Mesendoderm (in vitro differentiated cells): Measurements from ENCODE around the gene ALG14.

Source experiments
- DNase-seq: peaks from one replicate; pipeline ENCODE4 v3.0.0; 2013
- H2AK5ac ChIP-seq: 2 replicates; pipeline ENCODE4 v1.6.1; 2013; ENCODE audit warnings: low read length, inconsistent platforms
- H2BK120ac ChIP-seq: 2 replicates; pipeline ENCODE4 v1.6.1; 2013; ENCODE audit warnings: low read depth, mild to moderate bottlenecking, low read length, moderate library complexity, mixed read lengths
- H2BK15ac ChIP-seq: replicated peaks from 2 replicates; pipeline ENCODE4 v1.6.1; 2013; ENCODE audit warnings: low read depth, mild to moderate bottlenecking, moderate library complexity
- H2BK5ac ChIP-seq: 2 replicates; pipeline ENCODE4 v1.6.1; 2013; ENCODE audit warnings: low read length, inconsistent platforms
- H3K18ac ChIP-seq: 2 replicates; pipeline ENCODE4 v1.6.1; 2013; ENCODE audit warnings: mild to moderate bottlenecking, low read length, mixed read lengths
- H3K23ac ChIP-seq: one replicate; pipeline ENCODE4 v1.6.1; 2013; ENCODE audit warnings: low read length
- H3K27ac ChIP-seq: 2 replicates; pipeline ENCODE4 v1.5.1; 2013; ENCODE audit warnings: low read depth, mild to moderate bottlenecking, inconsistent platforms, low read length, moderate library complexity
- H3K27me3 ChIP-seq: 2 replicates; pipeline ENCODE4 v1.6.1; 2013; ENCODE audit warnings: low read length, control low read depth, mild to moderate bottlenecking, inconsistent platforms; ENCODE audit not compliant: insufficient read depth, poor library complexity
- H3K36me3 ChIP-seq: 2 replicates; pipeline ENCODE4 v1.6.1; 2013; ENCODE audit warnings: low read length, inconsistent platforms; ENCODE audit not compliant: control insufficient read depth, insufficient read depth
- H3K4ac ChIP-seq: one replicate; pipeline ENCODE4 v1.6.1; 2013; ENCODE audit warnings: low read depth, mild to moderate bottlenecking, low read length, moderate library complexity
- H3K4me1 ChIP-seq: 2 replicates; pipeline ENCODE4 v1.6.1; 2013; ENCODE audit warnings: low read depth, low read length, inconsistent platforms; ENCODE audit not compliant: control insufficient read depth
- H3K4me2 ChIP-seq: 2 replicates; pipeline ENCODE4 v1.6.1; 2013; ENCODE audit warnings: low read length
- H3K4me3 ChIP-seq: 2 replicates; pipeline ENCODE4 v1.5.1; 2013; ENCODE audit warnings: mild to moderate bottlenecking, low read length
- H3K56ac ChIP-seq: one replicate; pipeline ENCODE4 v1.6.1; 2013; ENCODE audit warnings: low read length
- H3K79me1 ChIP-seq: 2 replicates; pipeline ENCODE4 v1.6.1; 2013; ENCODE audit warnings: low read length, inconsistent platforms
- H3K79me2 ChIP-seq: 2 replicates; pipeline ENCODE4 v1.6.1; 2013; ENCODE audit warnings: mild to moderate bottlenecking, low read length; ENCODE audit not compliant: control insufficient read depth, insufficient read depth
- H3K9ac ChIP-seq: 2 replicates; pipeline ENCODE4 v1.6.1; 2013; ENCODE audit warnings: low read length, inconsistent platforms
- H4K5ac ChIP-seq: one replicate; pipeline ENCODE4 v1.6.1; 2013; ENCODE audit warnings: low read length
- H4K8ac ChIP-seq: one replicate; pipeline ENCODE4 v1.6.1; 2013; ENCODE audit warnings: low read depth, mild to moderate bottlenecking, control low read depth, low read length, moderate library complexity
- WGBS: extraction: QIAGEN DNeasy Blood & Tissue Kit; methylation state at CpG from one replicate; pipeline ENCODE4 v1.1.7; 2013; ENCODE audit warnings: low lambda C conversion rate, missing lambda C conversion rate; ENCODE audit not compliant: insufficient coverage; ENCODE audit errors: extremely low coverage; 5-methylcytosine and 5-hydroxymethylcytosine counted together

The ALG14 gene

GRCh38 chr1:95117207-95118066 lies 44.7 kb upstream of the ALG14 start, which contains the start of gene TLCD4:
TSS of gene TLCD4 (plus strand) at chr1:95117355. CDS start at chr1:95143902, 26,547 bp downstream.
- peak within 1 kb of the TSS; percentile 70 for H3K4me3 ChIP-seq
- no peak within 1 kb of the TSS for H3K23ac ChIP-seq
- H2BK120ac ChIP-seq = peak within 1 kb of the TSS; percentile 61
- no peak within 1 kb of the TSS for H2BK15ac ChIP-seq
- H4K8ac ChIP-seq = no peak within 1 kb of the TSS
- WGBS = no CpG with 5 or more reads among the region's 108 CpGs
- H3K79me2 ChIP-seq = no peaks in the 10 kb centered on the region
- H3K9ac ChIP-seq = peak within 1 kb of the TSS; percentile 67
- H3K79me1 ChIP-seq = no peaks in the 10 kb centered on the region
- no peak within 1 kb of the TSS for H3K27ac ChIP-seq
- peak within 1 kb of the TSS; percentile 82 for H3K18ac ChIP-seq
- no peaks in the 10 kb centered on the region for H3K36me3 ChIP-seq
- DNase-seq = peak; percentile 77
- no peak within 1 kb of the TSS for H2BK5ac ChIP-seq
- H3K4me1 ChIP-seq = no peaks in the 10 kb centered on the region
- peak within 1 kb of the TSS; percentile 99 for H3K4me2 ChIP-seq
- H3K4ac ChIP-seq = no peak within 1 kb of the TSS
- no peak within 1 kb of the TSS for H2AK5ac ChIP-seq
- H3K27me3 ChIP-seq = no peaks in the 10 kb centered on the region
- peak within 1 kb of the TSS; percentile 54 for H4K5ac ChIP-seq
- H3K56ac ChIP-seq = peak within 1 kb of the TSS; percentile 81

GRCh38 chr1:95116580-95117206 lies 43.9 kb upstream of the ALG14 start:
- H3K23ac ChIP-seq = no peak overlapping the region
- H4K8ac ChIP-seq = no peak overlapping the region
- H3K4me1 ChIP-seq = no peaks in the 10 kb centered on the region
- no peaks in the 10 kb centered on the region for H3K36me3 ChIP-seq
- no peaks in the 10 kb centered on the region for H3K27me3 ChIP-seq
- no peak overlapping the region for H2BK15ac ChIP-seq
- peak overlapping the region; percentile 22 for H3K18ac ChIP-seq
- DNase-seq = peak; percentile 88
- peak overlapping the region; percentile 99 for H3K4me2 ChIP-seq
- H3K79me1 ChIP-seq = no peaks in the 10 kb centered on the region
- H2BK120ac ChIP-seq = no peak overlapping the region
- H2AK5ac ChIP-seq = no peak overlapping the region
- H2BK5ac ChIP-seq = no peak overlapping the region
- no peak overlapping the region for H4K5ac ChIP-seq
- H3K56ac ChIP-seq = peak overlapping the region; percentile 81
- H3K27ac ChIP-seq = no peak overlapping the region
- H3K9ac ChIP-seq = peak overlapping the region; percentile 67
- no peaks in the 10 kb centered on the region for H3K79me2 ChIP-seq
- no CpG with 5 or more reads among the region's 17 CpGs for WGBS
- H3K4me3 ChIP-seq = peak overlapping the region; percentile 70
- H3K4ac ChIP-seq = no peak overlapping the region

GRCh38 chr1:95115708-95116137 lies 43.0 kb upstream of the ALG14 start:
- Histone ChIP-seq H3K79me2 (no peaks in the 10 kb centered on the region), H2BK15ac (no peak overlapping the region), H4K8ac (no peak overlapping the region), H3K27ac (no peak overlapping the region), H3K4me2 (no peak overlapping the region), H3K56ac (no peak overlapping the region), H3K23ac (no peak overlapping the region), H3K4me1 (no peaks in the 10 kb centered on the region), H2BK5ac (no peak overlapping the region), H3K36me3 (no peaks in the 10 kb centered on the region), H3K4ac (no peak overlapping the region), H3K9ac (no peak overlapping the region), H3K4me3 (no peak overlapping the region), H2AK5ac (no peak overlapping the region), H3K18ac (no peak overlapping the region), H4K5ac (no peak overlapping the region), H3K79me1 (no peaks in the 10 kb centered on the region), H2BK120ac (no peak overlapping the region), H3K27me3 (no peaks in the 10 kb centered on the region)
- no CpG with 5 or more reads among the region's 3 CpGs for WGBS
- DNase-seq = no peak

GRCh38 chr1:95113684-95114083 lies 40.9 kb upstream of the ALG14 start:
- H2BK5ac ChIP-seq = no peak overlapping the region
- H2BK120ac ChIP-seq = no peak overlapping the region
- H3K56ac ChIP-seq = no peak overlapping the region
- no peaks in the 10 kb centered on the region for H3K4me1 ChIP-seq
- no peak overlapping the region for H3K27ac ChIP-seq
- no peaks in the 10 kb centered on the region for H3K79me1 ChIP-seq
- no peaks in the 10 kb centered on the region for H3K27me3 ChIP-seq
- H4K8ac ChIP-seq = no peak overlapping the region
- H3K9ac ChIP-seq = no peak overlapping the region
- H3K4ac ChIP-seq = no peak overlapping the region
- H4K5ac ChIP-seq = no peak overlapping the region
- no peak overlapping the region for H3K23ac ChIP-seq
- H3K4me2 ChIP-seq = no peak overlapping the region
- H3K18ac ChIP-seq = no peak overlapping the region
- no peak for DNase-seq
- H3K79me2 ChIP-seq = no peaks in the 10 kb centered on the region
- H3K4me3 ChIP-seq = no peak overlapping the region
- WGBS = no CpG with 5 or more reads among the region's 1 CpG
- H2AK5ac ChIP-seq = no peak overlapping the region
- H2BK15ac ChIP-seq = no peak overlapping the region
- no peaks in the 10 kb centered on the region for H3K36me3 ChIP-seq

- no peak overlapping the region for H3K27ac ChIP-seq
- no peak overlapping the region for H3K4me2 ChIP-seq
- no peaks in the 10 kb centered on the region for H3K79me1 ChIP-seq
- no peak overlapping the region for H3K9ac ChIP-seq
- no peak overlapping the region for H3K4me3 ChIP-seq
- no peak overlapping the region for H3K56ac ChIP-seq
- H3K23ac ChIP-seq = no peak overlapping the region
- no peak overlapping the region for H3K18ac ChIP-seq
- DNase-seq = no peak
- H3K4me1 ChIP-seq = no peaks in the 10 kb centered on the region
- H4K5ac ChIP-seq = no peak overlapping the region
- H2BK5ac ChIP-seq = no peak overlapping the region
- H4K8ac ChIP-seq = no peak overlapping the region
- H2BK15ac ChIP-seq = no peak overlapping the region
- H3K36me3 ChIP-seq = no peaks in the 10 kb centered on the region
- no peak overlapping the region for H2BK120ac ChIP-seq
- H3K79me2 ChIP-seq = no peaks in the 10 kb centered on the region
- no CpG with 5 or more reads among the region's 1 CpG for WGBS
- no peak overlapping the region for H2AK5ac ChIP-seq
- no peaks in the 10 kb centered on the region for H3K27me3 ChIP-seq
- H3K4ac ChIP-seq = no peak overlapping the region
Observed at GRCh38 chr1:95111014-95111413, 38.3 kb upstream of the ALG14 start.
